Kidney epithelial cell (primary cell): ENCODE data around the gene VPS37D. TPM values are rescaled to one million over a fixed set of nuclear protein-coding genes. Genes with fewer than 3 reads are reported as not detected.
"Not testable (repeated sequence)": the region's sequence is repeated elsewhere in the genome, so short reads cannot be mapped to it uniquely, and the experiment has no call there.

ENCODE experiments used
- DNase-seq: peaks from one replicate; pipeline ENCODE4 v3.0.0-alpha.2; 2010; ENCODE audit warnings: low read depth
- H3K27me3 ChIP-seq: 2 replicates; pipeline ENCODE4 v1.6.0; 2011; ENCODE audit warnings: low read length; ENCODE audit not compliant: control insufficient read depth, insufficient read depth
- H3K36me3 ChIP-seq: 2 replicates; pipeline ENCODE4 v1.5.1; 2011; ENCODE audit warnings: low read length; ENCODE audit not compliant: control insufficient read depth, insufficient read depth
- H3K4me3 ChIP-seq: 2 replicates; pipeline ENCODE4 v1.5.1; 2011; ENCODE audit warnings: low read depth, mild to moderate bottlenecking, control low read depth, low read length
- CTCF ChIP-seq: IDR thresholded peaks from 2 replicates; pipeline ENCODE4 v1.5.1; 2011; ENCODE audit warnings: mild to moderate bottlenecking, moderate library complexity, low read length, control low read depth, inconsistent platforms; ENCODE audit not compliant: insufficient read depth, poor library complexity, severe bottlenecking
- total RNA-seq: library from RNA; depleted of rRNA; stranded (reverse); fragments of >200 nt; gene quantifications from 2 replicates; pipeline ENCODE4 v1.2.3, GENCODE V29; 2015

Gene VPS37D
- total RNA-seq, 1 donor from 2014 or later = 9.0 TPM

GRCh38 chr7:73648593-73649332 lies 18.9 kb upstream of the VPS37D start:
- DNase-seq = no peak
- TF ChIP-seq CTCF = no peak
- H3K36me3 ChIP-seq = no peaks in the 10 kb centered on the region
- H3K27me3 ChIP-seq = peaks cover 60% of the 10 kb centered on the region
- H3K4me3 ChIP-seq = no peak overlapping the region

- TF ChIP-seq CTCF = no peak
- Histone ChIP-seq H3K4me3 (no peak overlapping the region), H3K36me3 (no peaks in the 10 kb centered on the region), H3K27me3 (peaks cover 57% of the 10 kb centered on the region)
- DNase-seq = no peak
Observed at GRCh38 chr7:73649576-73649975, 18.1 kb upstream of the VPS37D start.

GRCh38 chr7:73650524-73650923 lies 17.1 kb upstream of the VPS37D start:
- Histone ChIP-seq H3K27me3 (peaks cover 50% of the 10 kb centered on the region), H3K36me3 (no peaks in the 10 kb centered on the region), H3K4me3 (no peak overlapping the region)
- TF ChIP-seq CTCF = no peak
- DNase-seq = no peak

GRCh38 chr7:73652541-73652949 lies 15.1 kb upstream of the VPS37D start:
- no peaks in the 10 kb centered on the region for H3K36me3 ChIP-seq
- no peak overlapping the region for H3K4me3 ChIP-seq
- no peak for TF ChIP-seq CTCF
- no peak for DNase-seq
- H3K27me3 ChIP-seq = peaks cover 30% of the 10 kb centered on the region

GRCh38 chr7:73655309-73655708 lies 12.3 kb upstream of the VPS37D start:
- not testable (repeated sequence) for H3K27me3 ChIP-seq, DNase-seq, H3K36me3 ChIP-seq, H3K4me3 ChIP-seq

GRCh38 chr7:73659983-73660382 lies 7.6 kb upstream of the VPS37D start:
- no peak for TF ChIP-seq CTCF
- H3K27me3 ChIP-seq = no peaks in the 10 kb centered on the region
- no peak overlapping the region for H3K4me3 ChIP-seq
- no peaks in the 10 kb centered on the region for H3K36me3 ChIP-seq
- no peak for DNase-seq

- H3K36me3 ChIP-seq, H3K4me3 ChIP-seq, DNase-seq, H3K27me3 ChIP-seq: not testable (repeated sequence)
Observed at GRCh38 chr7:73660594-73660993, 7.0 kb upstream of the VPS37D start.
